Measurements from ENCODE around the gene PACSIN2.
"Not testable (repeated sequence)": the region's sequence is repeated elsewhere in the genome, so short reads cannot be mapped to it uniquely, and the experiment has no call there.

PACSIN2 gene

DNA sequence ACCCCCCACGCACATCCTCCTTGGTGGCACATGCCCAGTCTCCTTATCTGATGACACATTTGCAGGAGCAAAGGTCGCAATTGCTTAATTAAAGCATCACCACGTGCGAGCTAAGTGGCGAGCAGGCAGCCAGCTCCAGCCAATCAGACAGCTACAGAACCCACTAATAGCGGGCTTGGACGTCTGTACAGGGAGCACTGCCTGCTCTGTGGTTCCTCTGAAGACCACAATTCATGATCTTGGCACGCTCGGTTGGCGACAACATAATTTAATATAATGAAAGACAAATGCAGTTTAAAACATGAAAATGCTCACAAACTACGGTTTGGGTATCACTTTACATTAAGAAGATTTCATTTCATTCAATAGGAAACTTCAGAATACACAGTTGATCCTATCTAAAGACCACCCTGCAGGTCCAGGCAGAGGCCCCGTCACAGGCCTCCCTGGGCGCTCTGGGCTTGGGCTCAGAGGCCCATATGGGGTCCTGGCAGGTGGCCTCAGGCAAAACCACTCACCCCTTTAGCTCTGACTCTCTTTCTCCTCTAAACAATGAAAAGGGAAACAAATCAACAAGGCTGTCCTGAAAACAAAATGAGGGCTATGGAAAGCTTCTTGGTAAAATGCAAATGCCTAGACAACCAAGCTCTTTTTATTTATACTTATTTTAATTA, 10.4 kb downstream of the PACSIN2 start:
- TF ChIP-seq CTCF (IDR thresholded peaks at IDR 0.05; ENCODE audit: insufficient read depth, low read depth, low read length, missing control alignments) = no peak
- H3K4me3 ChIP-seq (ENCODE audit: low read depth, low read length) = no peak overlapping the region
- DNase-seq (ENCODE audit: low read depth) = no peak

DNA sequence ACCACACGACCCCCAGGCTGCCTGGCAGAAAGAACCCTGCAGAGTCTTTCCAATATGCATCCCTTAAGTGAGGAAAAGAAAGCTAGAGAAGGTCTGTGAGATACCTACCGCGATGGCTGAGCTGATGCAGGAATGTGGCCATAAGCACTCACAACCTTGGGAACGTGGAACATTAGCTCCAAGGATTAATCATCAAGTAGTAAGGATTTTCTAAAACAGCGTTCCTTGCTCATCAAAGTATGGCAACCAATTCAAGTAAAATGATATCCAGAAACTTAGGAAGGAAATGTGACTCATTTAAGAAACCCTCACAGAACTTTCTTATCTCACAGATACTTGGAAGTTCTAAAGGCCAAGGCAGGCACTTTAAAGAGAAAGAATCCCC, 12.8 kb downstream of the PACSIN2 start:
- DNase-seq (ENCODE audit: low read depth) = no peak
- no peak for TF ChIP-seq CTCF (IDR thresholded peaks at IDR 0.05; ENCODE audit: insufficient read depth, low read depth, low read length, missing control alignments)
- no peak overlapping the region for H3K4me3 ChIP-seq (ENCODE audit: low read depth, low read length)

DNA sequence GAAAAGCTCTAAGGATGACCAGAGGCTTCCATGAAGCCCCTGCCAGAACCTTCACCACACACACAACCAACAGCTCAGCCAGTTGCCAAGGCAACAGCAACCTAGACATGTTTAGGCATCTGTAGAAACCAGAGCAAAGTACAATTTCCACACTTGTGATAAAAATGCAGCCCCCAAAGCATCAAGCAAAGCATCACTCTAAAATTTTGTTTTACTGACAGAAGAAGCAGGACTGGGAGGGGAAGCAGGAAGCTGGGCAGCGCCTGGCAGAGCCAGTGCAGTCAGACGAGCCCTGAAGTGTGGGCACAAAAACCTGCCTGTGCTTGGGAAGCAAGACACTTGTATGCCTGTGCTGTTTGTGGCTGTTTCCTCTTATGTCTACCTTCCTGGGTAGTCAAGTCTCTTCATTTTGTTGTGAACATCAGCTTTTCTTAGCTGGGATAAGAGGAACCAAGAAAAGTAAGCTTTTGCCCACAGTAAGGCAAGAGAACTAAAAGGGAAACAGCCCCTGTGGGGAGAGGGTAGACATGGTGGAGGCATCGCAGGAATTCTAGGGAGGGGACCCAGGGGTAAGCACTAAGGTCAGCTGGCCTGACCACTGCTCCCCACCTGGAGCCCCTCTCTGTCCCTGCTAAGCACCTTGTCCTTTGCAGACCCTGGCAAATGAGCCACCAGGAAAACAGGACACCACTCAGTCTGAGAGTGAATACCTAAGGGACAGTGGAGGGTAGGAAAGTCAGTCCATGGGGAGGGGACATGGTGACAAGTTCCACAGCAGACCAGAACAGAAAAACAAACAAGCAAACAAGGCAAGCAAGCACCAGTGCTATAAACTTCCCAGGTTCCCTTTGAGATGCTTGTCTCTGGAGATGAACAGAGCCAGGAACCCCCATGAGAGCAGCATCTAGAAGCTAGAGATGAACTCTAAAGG, 13.4 kb downstream of the PACSIN2 start:
- no peak for TF ChIP-seq CTCF (IDR thresholded peaks at IDR 0.05; ENCODE audit: insufficient read depth, low read depth, low read length, missing control alignments)
- DNase-seq (ENCODE audit: low read depth) = peak; percentile 60
- H3K4me3 ChIP-seq (ENCODE audit: low read depth, low read length) = peak overlapping the region; percentile 22

- TF ChIP-seq CTCF (IDR thresholded peaks at IDR 0.05; ENCODE audit: insufficient read depth, low read depth, low read length, missing control alignments) = no peak
- peak; percentile 77 for DNase-seq (ENCODE audit: low read depth)
Observed at GRCh38 chr22:43000441-43001175, 14.3 kb downstream of the PACSIN2 start.

GRCh38 chr22:42997582-42998090, 17.3 kb downstream of the PACSIN2 start:
- no peak for TF ChIP-seq CTCF (IDR thresholded peaks at IDR 0.05; ENCODE audit: insufficient read depth, low read depth, low read length, missing control alignments)
- no peak overlapping the region for H3K4me3 ChIP-seq (ENCODE audit: low read depth, low read length)
- DNase-seq (ENCODE audit: low read depth) = no peak

More at GRCh38 chr22:43000441-43001175, 14.3 kb downstream of the PACSIN2 start:
- H3K4me3 ChIP-seq (ENCODE audit: low read depth, low read length) = peak overlapping the region; percentile 23

GRCh38 chr22:42996646-42997365, 18.1 kb downstream of the PACSIN2 start:
- TF ChIP-seq CTCF (IDR thresholded peaks at IDR 0.05; ENCODE audit: insufficient read depth, low read depth, low read length, missing control alignments) = no peak
- no peak overlapping the region for H3K4me3 ChIP-seq (ENCODE audit: low read depth, low read length)
- no peak for DNase-seq (ENCODE audit: low read depth)

- DNase-seq (ENCODE audit: low read depth); H3K4me3 ChIP-seq (ENCODE audit: low read depth, low read length): not testable (repeated sequence)
Observed at GRCh38 chr22:42995654-42996053, 19.3 kb downstream of the PACSIN2 start.
